Fibroblast of pulmonary artery (primary cell): Measurements from ENCODE around the gene EML4.
A peak's percentile ranks its signal among the peaks of the same experiment; 100 is the strongest.

Source experiments
- DNase-seq: peaks from one replicate; pipeline ENCODE4 v3.0.0-alpha.2; 2010; ENCODE audit warnings: low read depth
- H3K4me3 ChIP-seq: replicated peaks from 2 replicates; pipeline ENCODE4 v1.5.1; 2011; ENCODE audit warnings: low read depth, mild to moderate bottlenecking, control low read depth, low read length, moderate library complexity
- CTCF ChIP-seq: IDR thresholded peaks from 2 replicates; pipeline ENCODE4 v1.5.1; 2011; ENCODE audit warnings: mild to moderate bottlenecking, control low read depth, low read length, inconsistent platforms; ENCODE audit errors: missing control alignments

The EML4 gene

DNA sequence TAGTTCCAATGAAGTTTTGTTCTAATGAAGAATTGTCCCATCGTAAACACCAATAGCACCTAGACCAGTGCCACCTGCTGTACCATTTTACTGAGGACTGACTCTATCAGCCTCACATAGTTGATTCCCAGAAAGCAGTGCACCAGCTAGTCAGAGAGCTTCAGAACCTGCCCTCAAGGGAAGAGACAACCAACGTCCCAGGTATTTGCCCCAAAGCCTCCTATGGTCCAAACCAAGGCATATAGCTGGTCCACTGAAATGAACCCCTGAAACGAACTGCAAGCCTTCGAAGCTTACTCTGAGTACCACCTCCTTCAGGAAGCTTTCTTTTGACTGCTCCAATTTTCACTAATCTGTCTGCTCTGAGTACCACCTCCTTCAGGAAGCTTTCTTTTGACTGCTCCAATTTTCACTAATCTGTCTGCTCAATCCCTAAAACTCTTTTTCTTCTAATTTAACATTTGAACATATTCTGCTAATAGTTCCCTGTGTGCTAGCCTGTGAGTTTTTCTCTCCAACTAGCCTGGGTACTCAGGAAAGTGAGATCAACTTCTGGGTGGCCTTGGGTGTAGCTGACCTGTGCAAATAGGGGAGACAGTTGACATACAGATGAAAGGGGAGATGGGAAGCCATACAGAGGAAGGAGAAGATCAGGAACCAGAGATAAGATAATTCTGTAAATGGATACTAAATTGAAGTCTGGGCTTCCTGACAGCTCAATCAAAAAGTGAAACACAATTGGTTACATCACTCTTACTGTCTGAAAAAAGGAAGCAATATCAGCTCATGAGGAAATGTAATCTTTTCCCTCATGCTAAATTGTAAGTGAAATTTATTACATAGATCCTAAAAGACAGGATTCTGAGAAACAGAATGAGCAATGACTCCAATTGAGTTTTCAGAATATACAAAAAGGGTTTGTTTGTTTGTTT lies 33.5 kb upstream of the EML4 start:
- no peak overlapping the region for H3K4me3 ChIP-seq
- no peak for TF ChIP-seq CTCF
- DNase-seq, result no peak

DNA sequence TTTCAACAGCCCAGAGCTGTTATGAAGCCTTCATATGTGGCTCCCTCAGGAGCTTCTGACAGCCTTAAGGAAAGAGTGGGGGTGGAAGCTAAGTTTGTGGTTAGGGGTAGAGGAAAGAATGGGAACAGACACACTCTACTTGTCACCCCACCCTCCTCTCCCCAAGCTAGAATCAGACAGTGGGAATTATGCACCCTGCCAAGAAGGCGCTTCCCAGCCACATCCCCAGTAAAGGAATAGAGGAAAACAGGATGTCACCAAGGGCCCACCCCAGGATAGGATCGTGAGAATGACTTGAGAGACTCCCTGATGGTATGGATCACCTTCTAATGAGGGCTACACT lies 32.4 kb upstream of the EML4 start:
- no peak overlapping the region for H3K4me3 ChIP-seq
- no peak for DNase-seq
- TF ChIP-seq CTCF, result no peak

DNA sequence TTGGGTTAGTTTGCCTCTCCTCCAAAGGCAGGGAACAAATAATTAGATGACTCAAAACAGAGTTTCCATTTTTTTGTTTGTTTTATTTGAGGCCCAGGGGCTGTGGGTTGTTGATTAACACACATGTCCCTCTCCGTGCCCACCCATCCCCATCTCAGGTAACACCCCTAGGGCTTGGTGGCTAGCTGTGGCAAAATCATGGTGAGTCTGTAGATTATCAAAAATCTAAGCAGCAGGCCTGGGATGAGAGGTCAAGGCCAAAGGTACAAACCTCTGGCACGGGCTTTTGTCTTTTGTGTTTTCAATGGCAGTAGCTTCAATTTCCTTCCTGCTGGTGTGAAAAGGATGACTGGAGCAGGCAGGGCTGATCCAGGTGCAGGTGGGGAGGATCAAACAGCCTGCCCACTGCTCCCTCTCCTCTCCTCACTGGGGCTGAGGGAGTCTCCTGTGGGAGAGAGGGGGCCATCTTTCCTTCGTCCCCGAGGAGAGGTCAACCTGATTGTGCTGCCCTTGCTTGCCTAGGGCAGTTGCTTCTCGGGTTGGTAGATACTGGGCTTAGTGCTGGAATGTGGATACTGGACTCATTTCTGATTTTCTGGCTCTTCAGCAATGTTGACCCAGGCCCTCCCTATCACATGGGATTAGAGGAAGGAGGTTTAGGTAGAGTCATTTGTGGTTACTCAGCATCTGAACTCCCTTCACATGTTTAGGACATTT lies 31.9 kb upstream of the EML4 start:
- no peak for TF ChIP-seq CTCF
- H3K4me3 ChIP-seq, result no peak overlapping the region
- no peak for DNase-seq

DNA sequence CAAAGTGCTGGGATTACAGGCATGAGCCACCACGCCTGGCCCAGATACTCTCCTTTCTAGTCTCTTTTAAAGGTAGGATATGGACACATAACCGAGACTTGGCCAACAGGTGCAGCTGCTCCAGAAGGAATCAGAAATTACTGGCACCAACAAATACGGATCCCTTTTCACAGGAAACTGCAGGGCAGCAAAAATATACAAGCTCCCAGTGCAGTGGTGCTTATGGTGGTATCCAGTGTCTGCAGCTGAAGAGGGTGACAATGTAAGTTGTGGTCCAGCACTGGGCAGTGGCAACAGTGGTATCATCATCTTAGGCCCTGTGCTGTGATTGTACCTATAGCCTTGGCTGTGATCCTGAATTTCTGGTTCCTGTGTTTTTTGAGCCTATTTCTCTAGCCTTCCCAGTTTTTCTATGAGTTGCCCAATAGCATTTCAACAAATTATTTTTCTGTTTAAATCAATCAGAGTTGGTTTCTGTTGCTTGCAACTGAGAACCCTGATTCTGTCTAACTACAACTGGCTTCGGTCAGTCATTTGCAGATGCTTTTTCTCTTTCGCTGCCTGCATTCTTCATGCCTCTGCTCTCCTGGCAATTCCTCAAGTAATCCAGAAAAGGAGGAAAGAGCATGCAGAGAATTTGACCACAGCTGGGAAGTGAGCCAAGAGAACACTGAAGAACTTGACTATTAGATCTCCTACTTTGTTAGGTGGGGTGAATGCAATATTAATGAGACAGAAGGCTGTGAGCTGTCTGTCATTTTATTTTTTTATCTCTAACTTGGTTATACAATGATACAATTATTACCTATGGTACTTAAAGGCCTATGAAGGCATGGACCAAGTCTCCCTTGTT lies 30.8 kb upstream of the EML4 start:
- peak; percentile 98 for DNase-seq
- no peak for TF ChIP-seq CTCF
- no peak overlapping the region for H3K4me3 ChIP-seq

DNA sequence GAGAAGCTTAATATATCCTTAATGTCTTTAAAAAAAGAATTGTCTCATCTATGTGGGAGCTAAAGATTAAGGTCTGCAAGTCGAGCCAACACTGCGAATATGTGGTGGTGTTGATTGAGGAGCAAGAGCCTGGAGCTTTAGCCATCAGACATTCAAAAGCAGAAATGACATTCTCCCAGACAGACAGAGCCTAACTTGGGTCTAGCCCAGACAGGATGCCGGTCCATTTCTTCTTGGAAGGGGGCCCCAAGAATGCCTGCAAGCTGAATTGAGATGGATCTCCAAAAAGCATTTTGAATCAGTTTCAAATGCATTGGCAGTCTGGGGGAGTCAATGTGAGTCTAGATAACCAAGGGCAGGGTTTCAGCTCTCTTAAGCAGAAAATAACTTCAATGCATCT lies 30.1 kb upstream of the EML4 start:
- no peak overlapping the region for H3K4me3 ChIP-seq
- TF ChIP-seq CTCF, result no peak
- DNase-seq, result peak; percentile 61

DNA sequence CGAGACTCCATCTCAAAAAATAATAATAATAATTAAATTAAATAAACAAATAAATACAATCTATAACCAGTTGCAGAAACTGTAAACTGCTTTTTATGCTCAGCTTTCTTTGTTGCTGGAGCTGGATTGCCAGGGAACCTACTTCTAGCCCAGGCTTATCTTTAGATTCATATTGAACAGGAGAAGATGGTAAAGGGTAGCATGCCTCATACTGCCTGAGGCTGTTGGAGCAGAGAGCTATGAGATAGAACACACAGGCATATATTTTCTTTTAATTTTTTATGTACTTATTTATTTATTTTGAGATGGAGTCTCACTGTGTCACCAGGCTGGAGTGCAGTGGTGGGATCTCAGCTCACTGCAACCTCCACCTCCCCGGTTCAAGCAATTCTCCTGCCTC lies 28.7 kb upstream of the EML4 start:
- no peak for DNase-seq
- H3K4me3 ChIP-seq, result no peak overlapping the region
- TF ChIP-seq CTCF, result no peak
